B cell (primary cell): ENCODE measurements around the gene RDH12. TPM values are rescaled to one million over a fixed set of nuclear protein-coding genes. Genes with fewer than 3 reads are reported as not detected.

Experiments
- ATAC-seq: fragments of 200-7000 bp; cut with Tn5 transposase; one replicate; pipeline ENCODE4 v1.10.0; 2021; ENCODE audit warnings: low read depth, mild to moderate bottlenecking, moderate number of reproducible peaks, moderate library complexity
- CTCF ChIA-PET: fragments of 350-600 bp; sonication (Branson Sonifier 250); formaldehyde crosslinking; loops from one replicate; lab custom pipeline; 2021; ENCODE audit warnings: antibody characterized with exemption, inconsistent platforms; lab: Charles Lee
- POLR2A ChIA-PET: fragments of 350-600 bp; sonication (Branson Sonifier 250); formaldehyde crosslinking; loops from one replicate; lab custom pipeline; 2021; ENCODE audit warnings: antibody characterized with exemption; lab: Charles Lee
- DNase-seq: peaks from one replicate; pipeline ENCODE4 v3.0.0; 2013
- H2AFZ ChIP-seq: 2 replicates; pipeline ENCODE4 v1.6.1; 2012; ENCODE audit warnings: mild to moderate bottlenecking, low read depth, low read length; ENCODE audit not compliant: insufficient read depth, poor library complexity, severe bottlenecking
- H3K27ac ChIP-seq, 2 donors: 1 replicate in 1 of 2; 2 replicates in 1 of 2; pipeline ENCODE4 v1.5.1; 2012 to 2013; ENCODE audit warnings: low read length in 2 of 2, mild to moderate bottlenecking in 2 of 2, moderate library complexity in 1 of 2
- H3K27me3 ChIP-seq, 4 experiments: fragments of 200-600 bp in 1 of 4; sonication (generic) in 1 of 4; replicated peaks in 1 of 4; 1 replicate in 2 of 4; 2 replicates in 2 of 4; pipeline versions ENCODE4 v1.6.1 to v1.7.0; 2013 to 2016; ENCODE audit warnings: low read length in 3 of 4, mild to moderate bottlenecking in 2 of 4, mixed read lengths in 1 of 4, moderate library complexity in 1 of 4; ENCODE audit not compliant: insufficient read depth in 4 of 4, control insufficient read depth in 3 of 4; ENCODE audit errors: control extremely low read depth in 1 of 4
- H3K36me3 ChIP-seq, 2 experiments: replicated peaks in 1 of 2; 1 replicate in 1 of 2; 2 replicates in 1 of 2; pipeline versions ENCODE4 v1.6.1 to v1.7.1; 2013; ENCODE audit warnings: low read length in 1 of 2; ENCODE audit not compliant: insufficient read depth in 2 of 2, control insufficient read depth in 1 of 2; ENCODE audit errors: control extremely low read depth in 1 of 2, extremely low read depth in 1 of 2
- H3K4me1 ChIP-seq, 2 donors: fragments of 200-600 bp in 1 of 2; sonication (generic) in 1 of 2; 1 replicate in 1 of 2; 2 replicates in 1 of 2; pipeline versions ENCODE4 v1.5.1 to v1.6.1; 2013 to 2017; ENCODE audit warnings: low read length in 2 of 2; ENCODE audit not compliant: control insufficient read depth in 2 of 2, insufficient read depth in 2 of 2
- H3K4me2 ChIP-seq: replicated peaks from 2 replicates; pipeline ENCODE3; 2012; ENCODE audit warnings: mild to moderate bottlenecking, low read depth, low read length; ENCODE audit not compliant: poor library complexity, severe bottlenecking
- H3K4me3 ChIP-seq, 5 experiments: fragments of 200-600 bp in 1 of 5; sonication (generic) in 1 of 5; 1 replicate in 3 of 5; 2 replicates in 2 of 5; pipeline versions ENCODE4 v1.5.1 to v1.7.0; 2011 to 2016; ENCODE audit warnings: low read length in 4 of 5, mild to moderate bottlenecking in 4 of 5, low read depth in 2 of 5, control low read depth in 1 of 5, moderate library complexity in 1 of 5; ENCODE audit not compliant: insufficient read depth in 1 of 5; ENCODE audit errors: control extremely low read depth in 1 of 5, extremely low read depth in 1 of 5
- H3K79me2 ChIP-seq: fragments of 200-600 bp; sonication (generic); one replicate; pipeline ENCODE4 v1.6.0; 2016; ENCODE audit warnings: low read length; ENCODE audit not compliant: control insufficient read depth, insufficient read depth
- H3K9ac ChIP-seq: fragments of 200-600 bp; sonication (generic); 2 replicates; pipeline ENCODE4 v1.6.1; 2017; ENCODE audit warnings: mild to moderate bottlenecking, low read length, moderate library complexity
- H3K9me3 ChIP-seq, 3 donors: one replicate each; pipeline versions ENCODE4 v1.6.1 to v1.7.1; 2013; ENCODE audit warnings: low read length in 2 of 3; ENCODE audit not compliant: control insufficient read depth in 2 of 3, insufficient read depth in 1 of 3; ENCODE audit errors: control extremely low read depth in 1 of 3
- H4K20me1 ChIP-seq: 2 replicates; pipeline ENCODE4 v1.6.0; 2012; ENCODE audit warnings: mild to moderate bottlenecking, low read length; ENCODE audit not compliant: insufficient read depth, control insufficient read depth, poor library complexity, severe bottlenecking
- H3K27ac Mint-ChIP-seq: one replicate; pipeline ENCODE4 v1.8.0; 2021; ENCODE audit warnings: mixed read lengths
- H3K27me3 Mint-ChIP-seq: one replicate; pipeline ENCODE4 v1.8.0; 2021; ENCODE audit warnings: mixed read lengths
- H3K4me1 Mint-ChIP-seq: one replicate; pipeline ENCODE4 v1.8.0; 2021; ENCODE audit warnings: mixed read lengths
- H3K4me3 Mint-ChIP-seq: one replicate; pipeline ENCODE4 v1.8.0; 2021; ENCODE audit warnings: mixed read lengths
- H3K9me3 Mint-ChIP-seq: one replicate; pipeline ENCODE4 v1.8.0; 2022; ENCODE audit warnings: mixed read lengths; ENCODE audit not compliant: insufficient read depth
- CTCF ChIP-seq: fragments of 200-600 bp; IDR thresholded peaks from one replicate; pipeline ENCODE4 v1.8.0; 2022; ENCODE audit warnings: antibody characterized with exemption, mild to moderate bottlenecking
- EZH2 ChIP-seq: IDR thresholded peaks from 2 replicates; pipeline ENCODE4 v1.6.1; 2012; ENCODE audit warnings: borderline replicate concordance, low read depth, mild to moderate bottlenecking, moderate library complexity, low read length; ENCODE audit not compliant: insufficient read depth, poor library complexity, severe bottlenecking
- WGBS: methylation state at CpG from one replicate; pipeline ENCODE4 v1.1.5; 2013; ENCODE audit warnings: missing lambda C conversion rate; ENCODE audit not compliant: insufficient coverage; 5-methylcytosine and 5-hydroxymethylcytosine counted together
- intact Hi-C: fragments of 100-400 bp; cut with micrococcal nuclease; formaldehyde crosslinking; loops from one replicate; pipeline ENCODE4 v1.10.0; 2022
- polyA plus RNA-seq: library from polyadenylated mRNA; depleted of rRNA; stranded (reverse); fragments of >200 nt; gene quantifications from 2 replicates; pipeline ENCODE4 v1.2.3, GENCODE V29; 2012
- total RNA-seq, 2 donors: library from RNA; stranded (reverse); fragments of 120-200 nt in 1 of 2; gene quantifications; 1 replicate in 1 of 2; 2 replicates in 1 of 2; pipeline versions ENCODE4 v1.2.3 to v1.2.4, GENCODE V29; 2013 to 2022

Gene RDH12
- total and polyA plus RNA-seq, 2 donors (not counting 1 experiment from before 2014, with no cell fraction given) = not detected

- intact Hi-C loops = no loop called here
- Histone ChIP-seq H2AFZ (no peak overlapping the region), H3K4me2 (no peak overlapping the region), H3K36me3 (peaks cover 5 to 67% of the 10 kb centered on the region in 2 experiments), H3K9ac (no peak overlapping the region), H3K9me3 (no peaks in the 10 kb centered on the region), H3K27me3 (no peaks in the 10 kb centered on the region), H3K79me2 (no peaks in the 10 kb centered on the region), H3K27ac (no peak overlapping the region), H3K4me3 (no peak overlapping the region), H3K4me1 (no peaks in the 10 kb centered on the region), H4K20me1 (no peaks in the 10 kb centered on the region)
- Mint-ChIP-seq H3K4me1 (no peaks in the 10 kb centered on the region), H3K27me3 (no peaks in the 10 kb centered on the region), H3K27ac (no peak overlapping the region), H3K4me3 (no peak overlapping the region), H3K9me3 (no peaks in the 10 kb centered on the region)
- no peak for DNase-seq
- CTCF ChIA-PET = no interaction called here
- ATAC-seq = no peak
- TF ChIP-seq EZH2 (no peak), CTCF (no peak)
- WGBS = no CpG with 5 or more reads among the region's 1 CpG
- POLR2A ChIA-PET = no interaction called here
Measured at GRCh38 chr14:67756496-67756895, 54.8 kb downstream of the RDH12 start.

- Mint-ChIP-seq H3K27me3 (no peaks in the 10 kb centered on the region), H3K4me1 (no peaks in the 10 kb centered on the region), H3K27ac (no peak overlapping the region), H3K4me3 (no peak overlapping the region), H3K9me3 (no peaks in the 10 kb centered on the region)
- Histone ChIP-seq H4K20me1 (no peaks in the 10 kb centered on the region), H3K79me2 (no peaks in the 10 kb centered on the region), H3K4me3 (no peak overlapping the region), H3K9ac (no peak overlapping the region), H3K4me1 (no peaks in the 10 kb centered on the region), H3K27ac (no peak overlapping the region), H3K4me2 (no peak overlapping the region), H3K27me3 (no peaks in the 10 kb centered on the region), H2AFZ (no peak overlapping the region), H3K9me3 (no peaks in the 10 kb centered on the region), H3K36me3 (peaks cover 7 to 68% of the 10 kb centered on the region in 2 experiments)
- ChIA-PET POLR2A (no interaction called here), CTCF (no interaction called here)
- no peak for ATAC-seq
- intact Hi-C loops = no loop called here
- no peak for DNase-seq
- no peak for TF ChIP-seq EZH2
- TF ChIP-seq CTCF = no peak
- 89% methylated on average over 3 of the region's 3 CpGs for WGBS
Measured at GRCh38 chr14:67757175-67757574, 55.5 kb downstream of the RDH12 start.
